Endothelial cell of umbilical vein (primary cell): ENCODE results near the gene TLCD2. TPM values are rescaled to one million over a fixed set of nuclear protein-coding genes. Genes with fewer than 3 reads are reported as not detected.

Experiments
- BruUV-seq: library from RNA; stranded (reverse); fragments of 400-500 nt; replicated peaks from 2 replicates; lab custom pipeline; 2021; lab: Mats Ljungman, UMichigan
- CTCF ChIA-PET: fragments of 300-600, 350-600 bp; sonication (Branson Sonifier 250); formaldehyde crosslinking; loops from one replicate; lab custom pipeline; 2021; ENCODE audit warnings: antibody characterized with exemption, inconsistent platforms; lab: Charles Lee
- POLR2A ChIA-PET: fragments of 300-600, 350-600 bp; sonication (Branson Sonifier 250); formaldehyde crosslinking; loops from one replicate; lab custom pipeline; 2021; ENCODE audit warnings: antibody characterized with exemption, inconsistent platforms; lab: Charles Lee
- DNase-seq: peaks from one replicate; pipeline ENCODE4 v3.0.0-alpha.2; 2011; ENCODE audit warnings: low read depth, low spot score
- FAIRE-seq: peaks from 2 replicates; lab custom pipeline; 2011; peaks lifted over from hg19 to GRCh38; lab: Jason Lieb, UNC
- H2AFZ ChIP-seq: 2 replicates; pipeline ENCODE4 v1.6.0; 2012; ENCODE audit warnings: low read depth, low read length, control low read depth, inconsistent platforms
- H3K27ac ChIP-seq: 2 replicates; pipeline ENCODE4 v1.5.1; 2011; ENCODE audit warnings: low read depth, mild to moderate bottlenecking, control low read depth, low read length, moderate library complexity; ENCODE audit not compliant: insufficient read depth
- H3K27me3 ChIP-seq, 2 experiments: 2 replicates each; pipeline versions ENCODE4 v1.6.0 to v1.6.1; 2011; ENCODE audit warnings: low read length in 2 of 2, mixed read lengths in 1 of 2; ENCODE audit not compliant: control insufficient read depth in 2 of 2, insufficient read depth in 2 of 2
- H3K36me3 ChIP-seq, 2 experiments: 2 replicates in 1 of 2; 3 replicates in 1 of 2; pipeline ENCODE4 v1.5.1; 2011; ENCODE audit warnings: low read length in 2 of 2, mild to moderate bottlenecking in 1 of 2, moderate library complexity in 1 of 2; ENCODE audit not compliant: control insufficient read depth in 2 of 2, insufficient read depth in 2 of 2; ENCODE audit errors: extremely low read depth in 1 of 2
- H3K4me1 ChIP-seq: 3 replicates; pipeline ENCODE4 v1.5.1; 2011; ENCODE audit warnings: mild to moderate bottlenecking, low read length; ENCODE audit not compliant: control insufficient read depth, insufficient read depth; ENCODE audit errors: extremely low read depth
- H3K4me2 ChIP-seq: 2 replicates; pipeline ENCODE4 v1.6.1; 2011; ENCODE audit warnings: low read length, control low read depth, mixed read lengths; ENCODE audit not compliant: insufficient read depth
- H3K4me3 ChIP-seq, 3 experiments: fragments of 200-600 bp in 1 of 3; sonication (generic), shearing (Covaris generic) in 1 of 3; replicated peaks in 1 of 3; 2 replicates each; pipeline ENCODE4 v1.5.1; 2011 to 2016; ENCODE audit warnings: control low read depth in 3 of 3, low read length in 3 of 3, mild to moderate bottlenecking in 2 of 3, inconsistent platforms in 1 of 3, low read depth in 1 of 3, moderate library complexity in 1 of 3; ENCODE audit not compliant: insufficient read depth in 1 of 3
- H3K79me2 ChIP-seq: 2 replicates; pipeline ENCODE4 v1.6.0; 2012; ENCODE audit warnings: low read length, inconsistent platforms; ENCODE audit not compliant: control insufficient read depth, insufficient read depth
- H3K9ac ChIP-seq: replicated peaks from 2 replicates; pipeline ENCODE3; 2011; ENCODE audit warnings: low read length, control low read depth; ENCODE audit not compliant: insufficient read depth; ENCODE audit errors: extremely low read depth
- H3K9me1 ChIP-seq: replicated peaks from 3 replicates; pipeline ENCODE4 v1.6.0; 2011; ENCODE audit warnings: mild to moderate bottlenecking, low read length; ENCODE audit not compliant: control insufficient read depth, insufficient read depth; ENCODE audit errors: extremely low read depth
- H3K9me3 ChIP-seq: replicated peaks from 2 replicates; pipeline ENCODE4 v1.5.1; 2012; ENCODE audit warnings: low read length, inconsistent platforms; ENCODE audit not compliant: control insufficient read depth, insufficient read depth
- H4K20me1 ChIP-seq: replicated peaks from 2 replicates; pipeline ENCODE3; 2011; ENCODE audit warnings: mild to moderate bottlenecking, low read length; ENCODE audit not compliant: control insufficient read depth, insufficient read depth; ENCODE audit errors: extremely low read depth
- EZH2 ChIP-seq: IDR thresholded peaks from 2 replicates; pipeline ENCODE4 v1.6.1; 2012; ENCODE audit warnings: borderline replicate concordance, low read depth, mild to moderate bottlenecking, moderate library complexity, low read length, inconsistent platforms; ENCODE audit not compliant: severe bottlenecking
- FOS ChIP-seq: IDR thresholded peaks from 2 replicates; pipeline ENCODE4 v1.6.1; 2011; ENCODE audit warnings: mild to moderate bottlenecking, low read length, moderate library complexity, borderline replicate concordance; ENCODE audit not compliant: insufficient read depth
- GATA2 ChIP-seq: IDR thresholded peaks from 2 replicates; pipeline ENCODE4 v1.7.0; 2011; ENCODE audit warnings: low read depth, mild to moderate bottlenecking, moderate library complexity, mixed read lengths, low read length; ENCODE audit not compliant: insufficient read length, insufficient read depth
- JUN ChIP-seq: IDR thresholded peaks from 2 replicates; pipeline ENCODE4 v1.6.1; 2011; ENCODE audit warnings: borderline replicate concordance, low read depth; ENCODE audit not compliant: insufficient read length, insufficient read depth
- MYC ChIP-seq: IDR thresholded peaks from one replicate; pipeline ENCODE4 v1.6.1; 2011; ENCODE audit warnings: mild to moderate bottlenecking, low read depth, low read length
- POLR2A ChIP-seq: IDR thresholded peaks from 2 replicates; pipeline ENCODE4 v1.6.1; 2012; ENCODE audit warnings: low read depth, mild to moderate bottlenecking, control low read depth, low read length
- POLR2AphosphoS5 ChIP-seq: IDR thresholded peaks from 2 replicates; pipeline ENCODE4 v1.6.1; 2012; ENCODE audit warnings: low read depth, mild to moderate bottlenecking, control low read depth, low read length, moderate library complexity; ENCODE audit not compliant: insufficient read depth
- dilution Hi-C: fragments of 300-500 bp; cut with MboI; formaldehyde crosslinking; loops from one replicate; pipeline ENCODE4 v1.15.0; 2019; ENCODE audit warnings: low sequenced_read_pairs; ENCODE audit not compliant: extremely low pct_ligation_motif_present
- intact Hi-C: fragments of 100-400 bp; cut with micrococcal nuclease; formaldehyde crosslinking; loops from one replicate; pipeline ENCODE4 v1.10.0; 2022
- polyA plus RNA-seq, 4 experiments: library from polyadenylated mRNA; depleted of rRNA in 3 of 4; stranded (reverse) in 3 of 4; unstranded in 1 of 4; fragments of >200 nt; gene quantifications; 2 replicates each; pipeline versions ENCODE4 v1.2.1 to v1.2.3, GENCODE V29; 2011 to 2012; ENCODE audit warnings: missing spikeins in 1 of 4
- total RNA-seq: library from RNA; stranded (reverse); gene quantifications from 2 replicates; pipeline ENCODE4 v1.2.3, GENCODE V29; 2021
- TF ChIP-seq, protein P1 (sequence below), 2 donors: IDR thresholded peaks; 1 replicate in 1 of 2; 2 replicates in 1 of 2; pipeline ENCODE4 v1.5.1; 2011; ENCODE audit warnings: low read length in 2 of 2, mild to moderate bottlenecking in 2 of 2, moderate library complexity in 2 of 2, control low read depth in 1 of 2, inconsistent platforms in 1 of 2, low read depth in 1 of 2; ENCODE audit not compliant: insufficient read depth in 1 of 2; ENCODE audit errors: extremely low read depth in 1 of 2
- TF ChIP-seq, protein P2 (sequence below): IDR thresholded peaks from 2 replicates; pipeline ENCODE4 v1.6.1; 2011; ENCODE audit not compliant: insufficient read depth, insufficient read length

TLCD2 gene
- total and polyA plus RNA-seq, 2 donors (not counting 3 experiments of a cell fraction or from before 2014, with no cell fraction given): 0.72 to 2.1 TPM

DNA sequence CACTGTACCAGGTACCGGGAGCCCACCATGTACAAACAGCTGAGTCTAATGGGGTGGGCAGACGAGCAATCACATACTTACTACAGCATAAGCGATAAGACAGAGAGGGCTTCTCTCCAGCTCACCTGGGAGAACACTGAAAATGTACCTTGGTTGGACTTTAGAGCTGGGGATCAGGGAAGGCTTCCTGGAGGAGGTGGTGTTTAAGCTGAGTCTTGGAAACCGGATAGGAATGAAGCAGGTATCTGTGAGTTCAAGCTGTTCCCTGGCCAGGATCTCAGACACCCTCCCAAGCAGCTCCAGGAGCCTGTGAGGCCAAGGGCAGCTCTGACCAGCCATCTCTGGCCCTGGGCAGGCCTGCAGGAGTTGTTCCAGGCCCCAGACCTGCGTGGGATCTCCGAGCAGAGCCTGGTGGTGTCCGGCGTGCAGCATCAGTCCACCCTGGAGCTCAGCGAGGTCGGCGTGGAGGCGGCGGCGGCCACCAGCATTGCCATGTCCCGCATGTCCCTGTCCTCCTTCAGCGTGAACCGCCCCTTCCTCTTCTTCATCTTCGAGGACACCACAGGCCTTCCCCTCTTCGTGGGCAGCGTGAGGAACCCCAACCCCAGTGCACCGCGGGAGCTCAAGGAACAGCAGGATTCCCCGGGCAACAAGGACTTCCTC, 43.7 kb upstream of the TLCD2 start:
- no peaks in the 10 kb centered on the region for H3K27me3 ChIP-seq
- dilution Hi-C loops: no loop called here
- H4K20me1 ChIP-seq: no peaks in the 10 kb centered on the region
- no peak overlapping the region for H3K27ac ChIP-seq
- H3K79me2 ChIP-seq: no peaks in the 10 kb centered on the region
- H3K4me1 ChIP-seq: peaks cover 4% of the 10 kb centered on the region
- H3K9ac ChIP-seq: no peak overlapping the region
- ChIA-PET POLR2A (no interaction called here), CTCF (interaction anchor here (1.0 to 1.5 kb wide), 3 partner anchors 10 to 33 kb away, joined by 5 read pairs; no protein-coding TSS in a partner anchor)
- no peak for FAIRE-seq
- intact Hi-C loops: no loop called here
- no peak for DNase-seq
- H3K36me3 ChIP-seq: no peaks in the 10 kb centered on the region
- H3K9me3 ChIP-seq: no peaks in the 10 kb centered on the region
- no peak overlapping the region for H2AFZ ChIP-seq
- no TSS peak for BruUV-seq
- H3K9me1 ChIP-seq: no peaks in the 10 kb centered on the region
- H3K4me3 ChIP-seq: no peak overlapping the region
- TF ChIP-seq GATA2 (no peak), JUN (no peak), EZH2 (no peak), FOS (no peak), POLR2A (no peak), POLR2AphosphoS5 (no peak), MYC (no peak)
- TF ChIP-seq, protein P1, sequence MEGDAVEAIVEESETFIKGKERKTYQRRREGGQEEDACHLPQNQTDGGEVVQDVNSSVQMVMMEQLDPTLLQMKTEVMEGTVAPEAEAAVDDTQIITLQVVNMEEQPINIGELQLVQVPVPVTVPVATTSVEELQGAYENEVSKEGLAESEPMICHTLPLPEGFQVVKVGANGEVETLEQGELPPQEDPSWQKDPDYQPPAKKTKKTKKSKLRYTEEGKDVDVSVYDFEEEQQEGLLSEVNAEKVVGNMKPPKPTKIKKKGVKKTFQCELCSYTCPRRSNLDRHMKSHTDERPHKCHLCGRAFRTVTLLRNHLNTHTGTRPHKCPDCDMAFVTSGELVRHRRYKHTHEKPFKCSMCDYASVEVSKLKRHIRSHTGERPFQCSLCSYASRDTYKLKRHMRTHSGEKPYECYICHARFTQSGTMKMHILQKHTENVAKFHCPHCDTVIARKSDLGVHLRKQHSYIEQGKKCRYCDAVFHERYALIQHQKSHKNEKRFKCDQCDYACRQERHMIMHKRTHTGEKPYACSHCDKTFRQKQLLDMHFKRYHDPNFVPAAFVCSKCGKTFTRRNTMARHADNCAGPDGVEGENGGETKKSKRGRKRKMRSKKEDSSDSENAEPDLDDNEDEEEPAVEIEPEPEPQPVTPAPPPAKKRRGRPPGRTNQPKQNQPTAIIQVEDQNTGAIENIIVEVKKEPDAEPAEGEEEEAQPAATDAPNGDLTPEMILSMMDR (IDR thresholded peaks at IDR 0.05; ENCODE audit: extremely low read depth in 1 of 2, insufficient read depth in 1 of 2, low read depth in 1 of 2, low read length in 2 of 2): no peak
- TF ChIP-seq, protein P2, sequence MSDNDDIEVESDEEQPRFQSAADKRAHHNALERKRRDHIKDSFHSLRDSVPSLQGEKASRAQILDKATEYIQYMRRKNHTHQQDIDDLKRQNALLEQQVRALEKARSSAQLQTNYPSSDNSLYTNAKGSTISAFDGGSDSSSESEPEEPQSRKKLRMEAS: no peak
- no peak overlapping the region for H3K4me2 ChIP-seq
